HG02884 (cell line): ENCODE measurements around the gene GPR3.
"Not testable (repeated sequence)": the region's sequence is repeated elsewhere in the genome, so short reads cannot be mapped to it uniquely, and the experiment has no call there.

Source experiments
- ATAC-seq: cut with Tn5 transposase; IDR thresholded peaks from one replicate; pipeline ENCODE4 v1.9.1; 2021; ENCODE audit warnings: mild to moderate bottlenecking, moderate library complexity; ENCODE audit not compliant: unreplicated experiment

GPR3 gene

DNA sequence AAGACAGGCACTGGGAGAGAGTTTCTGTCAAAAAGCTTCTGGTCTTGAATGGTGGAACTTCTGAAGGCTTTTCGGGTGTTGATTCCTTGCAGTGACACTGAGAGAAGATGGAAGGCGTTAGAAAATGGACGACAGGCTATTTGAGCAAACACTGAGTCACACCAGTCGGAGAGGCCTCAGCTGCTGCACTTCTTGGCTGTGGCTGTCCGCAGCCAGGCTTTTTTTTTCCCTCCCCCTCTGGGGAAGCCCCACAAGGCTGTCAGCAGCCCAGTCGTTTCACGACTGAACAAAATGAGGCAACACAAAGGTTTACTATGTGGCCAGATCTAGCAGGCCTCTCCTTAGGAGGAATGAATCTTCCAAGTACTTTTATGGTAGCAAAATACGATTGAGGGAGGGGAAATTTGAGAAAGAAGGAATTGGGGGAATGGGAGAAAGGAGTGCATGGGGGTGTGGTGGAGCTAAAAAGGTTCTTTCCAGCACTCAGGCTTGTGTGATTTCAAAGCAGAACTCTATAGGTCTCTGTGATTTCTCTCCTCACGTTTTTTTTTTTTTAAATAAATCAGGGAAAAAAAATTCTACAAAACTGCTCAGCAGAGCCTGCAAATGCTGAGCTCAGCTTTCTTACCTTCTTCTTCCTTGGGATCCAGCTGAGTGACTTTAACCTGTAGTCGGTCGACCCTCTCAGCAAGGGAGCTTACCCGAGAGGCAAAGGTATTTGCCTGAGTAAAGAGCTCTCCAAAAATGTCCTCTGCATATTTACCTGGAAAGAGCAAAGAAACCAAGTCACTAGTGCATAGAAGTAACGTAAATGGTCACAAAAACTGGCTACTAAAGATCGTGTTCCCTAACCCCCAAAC is 26.1 kb downstream of the GPR3 start:
- no peak for ATAC-seq

GRCh38 chr1:27423709-27424108 is 31.3 kb downstream of the GPR3 start:
- ATAC-seq = no peak

- ATAC-seq = no peak
Observed at GRCh38 chr1:27427329-27427728, 34.9 kb downstream of the GPR3 start.

DNA sequence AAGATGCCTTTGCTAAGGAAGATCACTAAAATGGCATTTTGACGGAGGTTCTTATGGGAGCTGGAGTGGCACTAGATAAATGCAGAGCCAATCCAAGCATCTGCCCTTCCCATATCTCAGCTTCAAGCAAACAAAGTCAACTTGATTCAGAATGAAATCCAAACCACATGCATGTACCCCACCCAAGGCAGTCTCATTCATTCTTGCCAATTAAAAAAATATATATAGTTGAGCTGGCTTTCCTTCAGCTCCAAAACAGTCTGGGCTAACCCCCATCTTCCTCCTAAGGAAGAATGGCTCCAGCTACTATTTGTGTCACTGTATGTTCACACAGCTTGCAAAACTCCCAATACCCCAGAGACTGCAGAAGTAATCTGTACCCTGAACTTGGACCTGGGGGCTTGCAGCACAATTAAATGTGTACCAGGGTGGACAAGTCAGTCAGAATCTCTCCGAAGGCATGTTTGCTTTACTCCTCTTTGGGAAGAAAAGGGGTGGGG is 35.4 kb downstream of the GPR3 start:
- ATAC-seq = no peak

DNA sequence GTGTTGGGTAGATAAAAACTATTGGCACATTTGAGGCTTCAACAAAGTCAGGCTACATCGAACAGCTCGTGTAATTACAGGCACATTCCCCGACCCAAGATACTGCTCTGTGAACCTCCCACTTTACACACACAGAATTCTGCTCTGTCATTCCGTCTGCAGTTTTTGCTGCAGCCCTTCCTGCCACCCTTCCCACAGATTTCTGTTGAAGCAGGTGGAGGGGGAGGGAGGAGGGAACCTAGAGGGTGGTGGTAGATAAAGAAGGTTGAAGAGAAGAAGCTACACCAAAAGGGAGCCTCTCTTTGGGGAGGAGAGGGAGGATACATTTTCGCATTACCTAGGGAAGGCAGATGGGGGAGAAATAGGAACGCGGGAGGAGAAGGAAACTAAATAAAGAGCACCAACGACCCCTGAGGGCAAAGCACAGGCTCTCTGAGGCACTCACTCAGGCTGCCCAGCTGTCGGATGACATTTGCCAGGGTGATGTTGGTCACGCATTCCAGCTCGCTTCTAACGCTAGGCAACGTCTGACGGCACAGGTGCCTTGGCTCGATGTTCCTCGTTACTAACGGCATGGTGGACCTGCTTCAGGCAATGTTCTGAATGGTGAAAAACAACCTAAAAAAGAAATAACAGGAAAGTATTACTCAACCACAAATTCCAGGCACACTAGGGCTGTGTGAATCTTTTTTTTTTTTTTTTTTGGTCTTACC is 36.0 kb downstream of the GPR3 start:
- ATAC-seq = no peak

DNA sequence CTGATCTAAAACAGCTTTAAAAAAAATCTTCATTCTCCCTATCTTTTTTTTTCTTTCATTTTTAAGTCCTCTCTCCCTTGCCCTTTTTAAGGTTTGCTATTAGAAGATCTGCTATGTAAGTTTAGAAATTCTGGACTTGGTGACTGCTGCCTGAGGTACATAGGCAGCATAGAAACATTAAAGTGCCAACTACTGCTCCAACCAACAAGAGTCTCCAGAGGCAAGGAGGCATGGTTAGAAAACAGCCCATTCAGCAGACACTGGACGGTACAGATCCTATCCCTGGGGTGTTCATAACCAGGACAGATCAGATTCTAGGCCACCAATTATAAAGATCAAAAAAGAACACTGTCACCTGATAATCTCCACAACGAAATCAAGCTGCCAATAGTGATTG is 36.6 kb downstream of the GPR3 start:
- ATAC-seq = no peak

DNA sequence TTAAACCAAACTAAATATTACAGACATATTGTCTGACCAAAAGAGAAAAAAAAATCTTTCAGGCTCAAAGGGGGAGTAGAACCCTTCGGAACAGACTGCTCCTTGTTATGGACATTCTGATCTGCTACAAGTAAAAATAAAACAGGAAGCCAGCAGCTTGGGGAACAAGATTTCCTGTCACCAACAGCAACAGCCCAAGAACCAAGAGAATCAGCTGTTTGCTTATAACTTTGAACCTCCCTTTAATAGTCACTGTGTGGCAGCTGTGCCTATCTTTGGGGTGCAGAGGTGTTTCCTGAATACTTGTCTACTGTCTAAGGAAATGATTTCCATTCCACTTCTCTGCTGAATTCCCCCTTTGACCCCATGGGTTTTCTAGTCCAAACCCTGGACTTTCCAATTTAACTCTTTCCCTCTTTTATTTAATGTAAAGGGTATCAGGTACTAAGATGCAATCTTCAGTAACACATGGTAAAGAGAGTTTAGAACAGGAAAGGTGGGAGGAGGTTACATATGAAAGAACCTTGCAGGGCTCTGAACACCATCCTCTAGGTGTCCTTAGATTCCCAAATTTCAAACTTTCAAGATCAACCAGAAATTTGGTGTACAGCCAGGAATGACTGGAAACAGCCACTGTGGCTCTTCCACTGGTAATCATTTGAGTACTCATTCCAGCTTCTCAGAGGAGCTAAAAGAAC is 38.6 kb downstream of the GPR3 start:
- no peak for ATAC-seq

DNA sequence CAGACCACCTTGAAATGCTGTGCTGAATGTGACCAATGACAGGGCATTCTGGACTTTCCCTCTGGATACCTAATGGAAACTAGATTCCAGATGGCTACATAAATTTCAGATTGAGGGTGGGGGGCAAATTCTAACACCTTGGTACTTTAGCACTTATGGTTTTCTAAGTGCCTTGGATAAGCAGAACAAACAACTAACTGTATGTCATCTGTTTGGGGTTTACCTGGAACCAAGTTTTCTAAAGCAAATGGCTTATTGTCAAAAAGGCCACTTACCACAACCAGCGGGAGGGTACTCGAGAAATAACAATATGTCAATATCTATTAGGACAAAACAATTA is 39.1 kb downstream of the GPR3 start:
- ATAC-seq = no peak

- ATAC-seq = not testable (repeated sequence)
Observed at GRCh38 chr1:27432725-27433124, 40.3 kb downstream of the GPR3 start.

- ATAC-seq = no peak
Observed at GRCh38 chr1:27433706-27434105, 41.3 kb downstream of the GPR3 start.

DNA sequence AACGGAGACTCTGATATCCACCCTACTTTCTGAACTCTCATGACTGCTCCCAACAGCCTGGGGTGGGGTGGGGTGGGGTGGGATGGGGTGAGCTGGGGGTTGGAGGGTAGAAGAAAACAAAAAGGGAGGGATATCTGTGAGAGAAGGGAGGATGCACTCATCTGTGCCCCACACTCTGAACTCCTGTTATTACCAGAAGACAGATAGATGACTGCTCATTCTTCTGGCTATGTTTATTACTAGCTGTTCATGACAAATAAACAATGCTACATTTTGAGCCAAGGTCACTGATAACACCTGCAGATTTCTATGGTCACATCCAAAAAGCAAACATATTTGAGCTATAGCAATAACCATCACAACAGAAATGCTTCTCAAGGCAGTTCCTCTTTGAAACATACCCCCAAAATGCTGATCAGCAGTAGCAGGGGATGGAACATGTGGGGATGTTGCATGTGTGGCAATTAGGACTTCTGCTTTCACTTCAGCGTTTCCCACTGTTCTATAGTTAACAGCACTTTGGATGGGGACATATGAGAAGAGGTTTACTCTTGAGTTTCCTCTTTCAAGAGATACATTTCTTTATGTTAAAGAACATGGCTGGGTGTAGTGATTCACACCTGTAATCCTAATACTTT is 43.3 kb downstream of the GPR3 start:
- no peak for ATAC-seq

DNA sequence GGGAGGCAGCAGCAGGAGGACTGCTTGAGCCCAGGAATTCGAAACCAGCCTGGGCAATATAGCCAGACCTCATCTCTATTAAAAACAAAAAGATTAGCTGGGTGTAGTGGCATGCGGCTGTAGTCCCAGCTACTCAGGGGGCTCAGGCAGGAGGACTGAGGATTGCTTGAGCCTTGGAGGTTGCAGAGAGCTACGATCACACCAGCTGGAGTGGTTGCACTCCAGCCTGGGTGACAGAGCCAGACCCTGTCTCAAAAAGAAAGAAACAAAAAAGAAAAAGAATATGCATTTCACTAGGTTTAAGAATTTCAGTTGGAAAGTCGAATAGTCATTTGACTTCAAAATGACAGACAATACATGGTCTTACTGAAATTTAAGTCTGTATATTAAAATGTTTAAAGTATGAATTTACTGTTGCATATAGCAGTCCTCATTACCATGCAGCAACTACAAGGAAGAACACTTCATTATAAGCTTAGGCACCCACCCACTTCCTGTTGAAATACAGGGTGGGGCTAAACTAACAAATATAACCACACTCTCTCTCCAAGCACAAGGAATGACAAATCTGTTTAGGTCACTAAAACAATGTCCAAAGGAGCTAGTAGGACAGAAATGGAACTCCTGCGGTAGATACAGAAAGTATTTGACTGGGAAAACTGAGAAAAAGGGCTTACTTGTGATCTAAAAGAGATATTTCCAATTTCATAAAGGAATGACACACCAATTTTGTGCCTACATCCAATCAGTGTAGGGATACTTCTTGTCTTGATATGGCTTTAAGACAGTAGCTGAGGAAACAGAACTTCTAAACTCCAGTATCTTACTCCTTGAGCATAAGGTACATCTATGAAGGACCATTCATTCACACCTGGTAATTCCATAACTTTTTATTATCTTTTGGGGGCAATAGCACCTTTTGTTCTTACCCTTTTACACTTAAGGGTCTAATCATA is 44.1 kb downstream of the GPR3 start:
- no peak for ATAC-seq

- ATAC-seq = no peak
Observed at GRCh38 chr1:27438621-27439061, 46.2 kb downstream of the GPR3 start.

DNA sequence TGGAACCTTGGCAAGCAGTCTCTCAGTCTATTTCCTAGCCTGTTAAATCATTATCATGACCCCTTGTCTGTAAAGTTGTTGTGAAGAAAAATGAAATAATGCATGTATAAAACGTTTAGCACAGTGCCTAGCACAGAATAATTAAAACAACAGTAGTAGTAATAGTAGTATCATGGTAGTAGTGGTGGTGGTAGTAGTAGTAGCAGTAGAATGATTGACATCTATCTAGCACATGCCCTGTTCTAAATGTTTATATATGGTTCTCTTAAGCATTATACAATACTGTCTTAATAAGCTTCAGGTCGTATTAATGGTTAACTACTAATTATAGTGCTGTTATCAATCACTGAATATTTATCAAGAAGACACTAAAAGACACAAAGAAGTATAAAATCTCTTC is 46.7 kb downstream of the GPR3 start:
- ATAC-seq = no peak

DNA sequence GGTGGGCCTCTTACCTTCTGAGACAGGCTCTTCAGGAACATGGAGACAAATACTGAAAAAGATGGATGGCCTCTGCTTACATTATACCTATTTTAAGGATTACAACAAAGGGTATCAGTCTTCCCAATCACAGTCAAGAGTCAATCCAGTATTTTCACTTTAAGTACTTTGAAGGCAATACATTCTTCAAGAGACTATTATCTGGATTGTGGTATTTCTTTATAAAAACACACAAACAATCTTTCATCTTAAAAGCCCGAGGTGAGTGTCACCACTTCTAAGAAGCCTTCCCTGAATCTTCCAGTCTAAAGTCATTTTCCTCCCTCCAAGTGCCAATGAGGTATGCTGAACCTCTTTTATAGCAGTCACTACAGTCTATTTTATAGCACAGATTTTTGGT is 52.2 kb downstream of the GPR3 start:
- no peak for ATAC-seq
